Type B pancreatic cell (in vitro differentiated cells): Measurements from ENCODE around the gene TNFSF9. TPM values are rescaled to one million over a fixed set of nuclear protein-coding genes. Genes with fewer than 3 reads are reported as not detected.
A peak's percentile ranks its signal among the peaks of the same experiment; 100 is the strongest.
"Not testable (repeated sequence)": the region's sequence is repeated elsewhere in the genome, so short reads cannot be mapped to it uniquely, and the experiment has no call there.

Experiments
- DNase-seq: peaks from one replicate; pipeline ENCODE4 v3.0.0; 2021; ENCODE audit warnings: mixed read lengths; ENCODE audit not compliant: unreplicated experiment; ENCODE audit errors: extremely low spot score
- H3K27ac Mint-ChIP-seq: 2 replicates; pipeline ENCODE4 v1.8.0; 2021; ENCODE audit warnings: mild to moderate bottlenecking, mixed read lengths
- H3K27me3 Mint-ChIP-seq: 2 replicates; pipeline ENCODE4 v1.8.0; 2021; ENCODE audit warnings: mixed read lengths
- H3K36me3 Mint-ChIP-seq: 2 replicates; pipeline ENCODE4 v1.8.0; 2021; ENCODE audit warnings: mixed read lengths
- H3K4me1 Mint-ChIP-seq: one replicate; pipeline ENCODE4 v1.8.0; 2021; ENCODE audit warnings: mixed read lengths; ENCODE audit not compliant: unreplicated experiment
- H3K4me3 Mint-ChIP-seq: 2 replicates; pipeline ENCODE4 v1.8.0; 2021; ENCODE audit warnings: mild to moderate bottlenecking, mixed read lengths
- H3K9me3 Mint-ChIP-seq: 2 replicates; pipeline ENCODE4 v1.8.0; 2021; ENCODE audit warnings: mixed read lengths
- CTCF ChIP-seq: fragments of 200-600 bp; sonication (generic); conservative IDR thresholded peaks from 2 replicates; pipeline ENCODE4 v1.5.0; 2021; ENCODE audit warnings: antibody characterized with exemption, mild to moderate bottlenecking
- total RNA-seq: library from RNA; stranded (reverse); gene quantifications from 2 replicates; pipeline ENCODE4 v1.2.1, GENCODE V29; 2021; ENCODE audit warnings: low replicate concordance

TNFSF9 gene
- total RNA-seq, 1 donor from 2014 or later = 1.3 TPM

DNA sequence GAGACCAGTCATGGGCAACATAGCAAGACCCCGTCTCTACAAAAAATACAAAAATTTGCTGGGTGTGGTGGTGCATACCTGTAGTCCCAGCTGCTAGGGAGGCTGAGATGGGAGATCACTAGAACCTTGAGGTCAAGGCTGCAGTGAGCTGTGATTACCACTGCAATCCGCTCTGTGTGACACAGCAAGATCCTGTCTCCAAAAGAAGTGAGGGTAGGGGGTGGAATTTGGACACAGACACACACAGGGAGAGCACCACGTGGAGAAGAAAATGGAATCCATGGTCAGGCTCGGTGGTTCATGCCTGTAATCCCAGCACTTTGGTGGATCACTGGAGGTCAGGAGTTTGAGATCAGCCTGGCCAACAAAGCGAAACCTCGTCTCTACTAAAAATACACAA, 8.7 kb downstream of the TNFSF9 start:
- no peak overlapping the region for H3K27ac Mint-ChIP-seq
- H3K36me3 Mint-ChIP-seq = no peaks in the 10 kb centered on the region
- H3K27me3 Mint-ChIP-seq = peaks cover 22% of the 10 kb centered on the region
- no peak for TF ChIP-seq CTCF
- no peaks in the 10 kb centered on the region for H3K4me1 Mint-ChIP-seq
- H3K9me3 Mint-ChIP-seq = no peaks in the 10 kb centered on the region
- no peak overlapping the region for H3K4me3 Mint-ChIP-seq
- no peak for DNase-seq

DNA sequence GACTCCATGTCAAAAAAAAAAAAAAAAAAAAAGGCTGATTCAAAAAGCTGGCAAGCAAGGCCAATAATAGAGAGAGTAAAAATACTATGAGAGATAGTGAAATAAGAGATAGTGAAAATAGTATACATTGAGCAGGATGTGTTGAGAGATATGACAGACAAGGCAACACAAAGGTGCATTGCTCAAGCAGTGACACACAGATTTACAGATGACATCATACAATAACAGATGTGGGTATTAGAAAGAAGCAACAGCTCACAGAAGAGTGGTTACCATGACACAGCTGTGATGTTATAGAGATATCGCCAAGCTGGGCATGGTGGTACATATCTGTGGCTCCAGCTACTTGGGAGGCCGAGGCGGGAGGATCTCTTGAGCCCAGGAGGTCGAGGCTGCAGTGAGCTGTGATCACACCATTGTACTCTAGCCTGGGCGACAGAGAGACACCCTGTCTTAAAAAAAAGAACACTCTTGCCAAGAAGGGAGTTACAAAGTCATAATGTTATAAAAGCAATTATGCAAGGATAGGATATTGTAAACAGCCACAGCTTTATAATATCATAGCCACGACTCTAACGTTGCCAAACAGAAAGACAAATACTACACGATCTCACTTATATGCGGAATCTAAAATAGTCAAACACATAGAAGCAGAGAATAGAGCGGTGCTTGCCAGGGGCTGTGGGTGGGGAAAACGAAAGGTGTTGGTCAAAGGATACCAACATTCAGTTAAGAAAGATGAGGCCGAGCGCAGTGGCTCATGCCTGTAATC, 10.3 kb downstream of the TNFSF9 start:
- no peak for TF ChIP-seq CTCF
- Mint-ChIP-seq H3K36me3 (no peaks in the 10 kb centered on the region), H3K4me3 (no peak overlapping the region), H3K27me3 (peaks cover 7% of the 10 kb centered on the region), H3K9me3 (no peaks in the 10 kb centered on the region), H3K4me1 (no peaks in the 10 kb centered on the region), H3K27ac (no peak overlapping the region)
- DNase-seq = no peak

DNA sequence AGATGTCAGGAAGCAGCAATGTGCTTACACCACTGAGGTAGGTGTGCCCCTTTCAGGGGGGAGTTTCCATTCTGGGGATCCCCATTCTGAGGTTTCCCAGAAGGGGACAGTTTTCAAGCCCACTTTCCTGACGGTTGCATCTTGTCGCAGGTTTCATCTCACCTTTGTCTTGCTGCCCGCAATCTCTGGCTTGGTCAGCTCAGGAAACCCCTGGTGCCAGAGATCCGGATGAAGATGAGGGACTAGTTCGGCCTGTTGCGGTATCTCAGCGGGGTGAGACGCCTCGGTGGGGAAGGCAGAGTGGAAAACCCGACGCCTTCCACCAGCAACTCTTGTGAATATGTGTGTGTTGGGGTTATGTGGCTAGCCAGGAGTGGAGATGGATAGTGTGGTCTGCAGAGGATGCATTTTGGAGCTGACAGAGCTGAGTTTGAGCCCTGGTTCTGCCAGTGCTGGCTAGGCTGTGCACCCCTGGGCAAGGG, 13.1 kb downstream of the TNFSF9 start:
- H3K27ac Mint-ChIP-seq = no peak overlapping the region
- H3K4me1 Mint-ChIP-seq = no peaks in the 10 kb centered on the region
- no peak for TF ChIP-seq CTCF
- H3K9me3 Mint-ChIP-seq = no peaks in the 10 kb centered on the region
- H3K36me3 Mint-ChIP-seq = no peaks in the 10 kb centered on the region
- no peak overlapping the region for H3K4me3 Mint-ChIP-seq
- DNase-seq = no peak
- H3K27me3 Mint-ChIP-seq = peaks cover 13% of the 10 kb centered on the region

DNA sequence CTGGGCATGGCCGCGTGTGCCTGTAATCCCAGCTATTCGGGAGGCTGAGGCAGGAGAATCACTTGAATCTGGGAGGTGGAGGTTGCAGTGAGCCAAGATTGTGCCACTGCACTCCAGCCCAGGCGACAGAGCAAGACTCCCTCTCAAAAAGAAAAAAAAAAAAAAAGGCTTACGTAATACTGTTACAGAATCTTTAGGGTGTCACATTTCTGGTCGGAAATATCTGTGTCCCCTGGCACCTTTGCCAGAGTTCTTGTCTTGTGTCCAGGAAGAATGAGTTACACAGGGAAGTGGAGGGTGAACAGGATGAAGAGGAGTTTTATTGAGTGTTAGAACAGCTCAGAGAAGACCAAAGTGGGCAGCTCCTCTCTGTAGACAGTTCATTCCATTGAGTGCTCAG, 19.9 kb downstream of the TNFSF9 start:
- not testable (repeated sequence) for DNase-seq, H3K4me3 Mint-ChIP-seq, H3K9me3 Mint-ChIP-seq, H3K27ac Mint-ChIP-seq, H3K36me3 Mint-ChIP-seq, H3K4me1 Mint-ChIP-seq
- peaks cover 25% of the 10 kb centered on the region for H3K27me3 Mint-ChIP-seq

GRCh38 chr19:6551091-6551490, 20.3 kb downstream of the TNFSF9 start:
- H3K9me3 Mint-ChIP-seq = no peaks in the 10 kb centered on the region
- H3K4me3 Mint-ChIP-seq = no peak overlapping the region
- H3K4me1 Mint-ChIP-seq = peaks cover 4% of the 10 kb centered on the region
- no peak for TF ChIP-seq CTCF
- no peaks in the 10 kb centered on the region for H3K36me3 Mint-ChIP-seq
- no peak overlapping the region for H3K27ac Mint-ChIP-seq
- peaks cover 24% of the 10 kb centered on the region for H3K27me3 Mint-ChIP-seq
- DNase-seq = no peak

- no peaks in the 10 kb centered on the region for H3K36me3 Mint-ChIP-seq
- peaks cover 4% of the 10 kb centered on the region for H3K4me1 Mint-ChIP-seq
- H3K27me3 Mint-ChIP-seq = peaks cover 17% of the 10 kb centered on the region
- no peak for DNase-seq
- no peaks in the 10 kb centered on the region for H3K9me3 Mint-ChIP-seq
- H3K27ac Mint-ChIP-seq = no peak overlapping the region
- peak; percentile 60 for TF ChIP-seq CTCF
- no peak overlapping the region for H3K4me3 Mint-ChIP-seq
Observed at GRCh38 chr19:6551607-6552450, 21.0 kb downstream of the TNFSF9 start.
